GM10847 (cell line): ENCODE measurements around the gene PARP2.

Source experiments
- POLR2A ChIP-seq: IDR thresholded peaks from 2 replicates; pipeline ENCODE4 v1.6.1; 2011; ENCODE audit not compliant: insufficient read length; ENCODE audit errors: extremely low read depth

Gene PARP2

GRCh38 chr14:20333494-20333841 is 10.0 kb upstream of the PARP2 start:
- no peak for TF ChIP-seq POLR2A

DNA sequence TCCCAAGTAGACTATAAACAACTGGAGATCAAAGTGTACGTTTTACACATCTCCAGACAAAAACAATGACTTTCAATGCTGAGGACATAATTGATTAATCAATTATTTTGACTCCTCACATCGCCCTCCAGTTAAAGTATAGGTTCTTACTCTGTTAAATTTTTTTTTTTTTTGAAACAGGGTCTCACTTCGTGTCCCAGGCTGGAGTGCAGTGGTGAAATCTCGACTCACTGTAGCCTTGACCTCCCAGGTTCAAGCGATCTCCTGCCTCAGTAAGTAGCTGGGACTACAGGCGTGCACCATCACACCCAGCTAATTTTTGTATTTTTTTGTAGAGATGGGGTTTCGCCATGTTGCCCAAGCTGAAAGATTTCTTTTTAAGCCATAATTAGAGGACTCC is 9.4 kb upstream of the PARP2 start:
- no peak for TF ChIP-seq POLR2A

DNA sequence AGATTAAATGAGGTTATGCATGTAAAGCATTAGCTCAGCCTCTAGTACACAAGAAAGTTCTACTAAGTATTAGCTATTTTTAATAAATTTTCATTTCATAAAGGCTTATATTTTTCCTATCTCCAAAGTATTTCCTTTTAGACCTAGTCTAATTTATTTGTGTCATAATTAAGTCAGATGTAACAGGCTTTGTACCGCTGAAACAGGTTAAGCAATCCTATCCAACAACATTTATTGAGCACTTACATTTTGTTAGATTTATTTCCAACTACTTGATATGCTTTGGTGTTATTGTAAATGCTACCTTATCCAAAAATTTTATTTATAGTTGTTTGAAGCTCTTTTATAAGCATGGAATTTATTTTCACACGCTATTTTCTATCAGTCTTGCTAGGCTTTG is 1.8 kb upstream of the PARP2 start:
- no peak for TF ChIP-seq POLR2A

GRCh38 chr14:20343862-20344220 is 406 bp downstream of the PARP2 start:
- no peak for TF ChIP-seq POLR2A

- TF ChIP-seq POLR2A = no peak
Observed at GRCh38 chr14:20345366-20345765, 1.9 kb downstream of the PARP2 start.

DNA sequence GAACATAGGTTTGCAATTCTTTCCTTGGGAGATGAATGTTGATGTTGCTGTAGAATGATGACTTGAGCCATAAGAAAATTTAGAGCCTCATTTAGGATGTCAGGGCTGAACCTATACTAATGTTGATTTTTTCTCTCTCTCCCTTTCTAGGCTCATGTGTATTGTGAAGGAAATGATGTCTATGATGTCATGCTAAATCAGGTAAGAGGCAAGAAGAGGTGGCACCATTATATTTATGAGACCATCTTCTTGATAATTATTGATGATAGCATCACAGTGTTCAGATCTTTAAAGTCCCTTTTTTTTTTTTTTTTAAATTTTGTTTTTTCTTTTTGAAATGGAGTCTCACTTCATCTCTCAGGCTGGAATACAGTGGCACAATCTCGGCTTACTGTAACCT is 3.3 kb downstream of the PARP2 start:
- TF ChIP-seq POLR2A = no peak

- TF ChIP-seq POLR2A = no peak
Observed at GRCh38 chr14:20347747-20348146, 4.3 kb downstream of the PARP2 start.

DNA sequence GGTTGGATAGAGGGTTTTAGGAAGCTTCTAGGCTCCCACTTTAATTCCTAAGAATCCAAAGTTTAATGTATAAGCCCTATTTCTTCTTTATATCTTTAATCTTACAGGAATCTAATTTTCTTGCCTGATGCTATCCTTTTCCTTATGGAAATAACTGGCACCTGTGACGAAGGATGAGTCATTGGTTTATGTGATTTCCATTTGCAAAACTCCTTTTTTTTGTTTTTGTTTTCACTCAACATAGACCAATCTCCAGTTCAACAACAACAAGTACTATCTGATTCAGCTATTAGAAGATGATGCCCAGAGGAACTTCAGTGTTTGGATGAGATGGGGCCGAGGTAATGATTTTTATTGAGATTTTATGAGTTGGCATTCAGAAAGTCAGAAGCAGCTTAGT is 6.8 kb downstream of the PARP2 start:
- no peak for TF ChIP-seq POLR2A

GRCh38 chr14:20350860-20351259 is 7.4 kb downstream of the PARP2 start:
- TF ChIP-seq POLR2A = no peak

DNA sequence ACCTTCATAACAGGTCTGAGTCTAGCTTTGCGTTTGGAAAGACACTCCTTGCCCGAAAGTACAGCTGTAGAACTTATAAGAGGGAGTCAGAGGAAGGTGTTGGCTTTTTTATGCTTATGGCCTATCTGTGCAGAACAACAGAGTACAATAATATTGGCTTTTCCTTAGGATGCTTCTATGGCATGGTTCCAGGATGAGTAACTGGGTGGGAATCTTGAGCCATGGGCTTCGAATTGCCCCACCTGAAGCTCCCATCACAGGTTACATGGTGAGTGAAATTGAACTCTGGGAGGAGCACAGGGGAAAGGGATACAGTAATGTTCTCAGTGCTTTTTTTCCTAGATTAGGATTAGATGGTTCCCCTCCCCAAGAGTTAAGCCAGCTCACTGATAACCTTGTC is 13.0 kb downstream of the PARP2 start:
- TF ChIP-seq POLR2A = no peak

- TF ChIP-seq POLR2A = no peak
Observed at GRCh38 chr14:20365928-20366327, 22.5 kb downstream of the PARP2 start.

DNA sequence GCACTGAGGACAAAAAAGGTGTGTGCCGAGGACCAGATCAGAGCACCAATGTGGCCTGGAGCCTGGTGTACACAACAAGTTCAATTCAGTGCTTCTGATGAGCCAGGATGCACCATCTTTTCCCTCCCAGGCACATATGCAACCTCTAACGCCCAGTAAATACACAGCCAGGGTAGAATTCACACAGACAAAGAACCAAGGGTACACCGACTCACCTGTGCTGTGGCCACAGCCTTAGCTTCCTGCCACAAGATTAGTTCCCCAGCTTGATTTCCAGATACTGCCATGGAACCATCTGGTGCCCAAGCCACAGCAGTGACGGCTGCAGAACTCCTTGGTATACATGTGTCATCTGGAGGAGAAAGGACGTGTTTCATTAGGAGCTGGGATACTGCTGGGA is 29.4 kb downstream of the PARP2 start:
- no peak for TF ChIP-seq POLR2A

- TF ChIP-seq POLR2A = no peak
Observed at GRCh38 chr14:20375471-20375870, 32.0 kb downstream of the PARP2 start.

- TF ChIP-seq POLR2A = no peak
Observed at GRCh38 chr14:20376071-20376588, 32.7 kb downstream of the PARP2 start.

DNA sequence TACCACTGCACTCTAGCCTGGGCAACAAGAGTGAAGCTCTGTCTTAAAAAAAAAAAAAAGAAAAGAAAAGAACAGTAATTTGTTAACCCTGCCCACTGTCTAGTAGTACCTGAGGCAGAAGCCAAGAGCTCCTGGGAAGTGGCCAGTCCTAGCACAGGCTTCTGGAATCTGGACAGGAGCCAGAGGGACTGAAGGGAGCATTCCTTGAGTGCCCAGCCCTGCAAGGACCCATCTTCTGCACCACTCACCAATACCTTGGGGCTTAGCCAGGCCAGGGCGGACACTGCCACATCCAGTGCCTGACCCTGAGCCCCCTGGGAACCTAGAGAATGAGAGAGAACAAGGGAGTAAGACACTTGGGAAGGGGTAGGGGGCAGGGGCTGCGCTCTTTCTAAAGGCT is 33.7 kb downstream of the PARP2 start:
- no peak for TF ChIP-seq POLR2A

GRCh38 chr14:20379743-20380142 is 36.3 kb downstream of the PARP2 start:
- no peak for TF ChIP-seq POLR2A

- TF ChIP-seq POLR2A = no peak
Observed at GRCh38 chr14:20380681-20381080, 37.2 kb downstream of the PARP2 start.

DNA sequence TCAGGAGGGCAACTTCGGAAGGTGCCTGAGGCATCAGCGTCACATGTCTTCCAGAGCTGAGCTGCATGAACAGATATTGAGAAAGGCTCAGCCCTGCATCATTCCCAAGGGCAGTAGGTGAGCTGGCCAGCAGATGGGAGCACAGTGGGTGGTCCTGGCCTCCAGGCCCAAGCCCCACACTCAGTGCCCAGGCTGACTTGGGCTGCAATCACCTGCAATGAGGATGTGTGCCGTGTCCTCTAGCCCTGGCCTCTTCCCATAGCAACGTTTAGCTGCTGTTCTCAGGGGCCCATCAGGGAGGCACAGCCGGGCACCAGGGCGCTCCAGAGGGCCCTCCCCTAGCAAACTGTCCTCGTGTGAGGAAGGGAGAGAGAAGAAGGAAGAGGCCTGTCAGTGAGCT is 37.9 kb downstream of the PARP2 start:
- TF ChIP-seq POLR2A = no peak
